Measurements from ENCODE around the gene DCST2.

The DCST2 gene

DNA sequence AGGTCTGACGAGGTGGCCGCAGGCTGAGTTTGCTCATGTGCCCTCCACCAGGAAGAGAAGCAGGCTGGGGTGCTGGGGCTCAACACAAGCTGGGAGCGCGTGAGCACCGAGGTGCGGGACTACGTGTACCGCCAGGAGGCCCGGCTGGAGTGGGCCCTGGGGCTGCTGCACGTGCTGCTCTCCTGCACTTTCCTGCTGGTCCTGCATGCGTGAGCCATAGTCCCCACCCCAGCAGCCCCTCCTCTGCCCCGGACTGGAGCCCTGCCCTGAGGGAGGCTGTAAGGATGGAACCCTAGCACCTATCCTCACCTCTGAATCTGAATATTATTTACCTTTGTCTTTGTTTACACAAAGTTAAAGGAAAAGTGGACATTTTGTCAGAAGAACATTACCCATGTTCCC lies 9.7 kb upstream of the DCST2 start:
- Histone ChIP-seq H3K4me3 (ENCODE audit: low read depth, low read length) (no peak overlapping the region), H3K27ac (no peak overlapping the region), H3K9me3 (ENCODE audit: severe bottlenecking) (no peaks in the 10 kb centered on the region), H3K27me3 (ENCODE audit: insufficient read depth, low read depth, severe bottlenecking) (no peaks in the 10 kb centered on the region), H3K36me3 (no peaks in the 10 kb centered on the region)
- DNase-seq, result no peak
- TF ChIP-seq, protein P1, sequence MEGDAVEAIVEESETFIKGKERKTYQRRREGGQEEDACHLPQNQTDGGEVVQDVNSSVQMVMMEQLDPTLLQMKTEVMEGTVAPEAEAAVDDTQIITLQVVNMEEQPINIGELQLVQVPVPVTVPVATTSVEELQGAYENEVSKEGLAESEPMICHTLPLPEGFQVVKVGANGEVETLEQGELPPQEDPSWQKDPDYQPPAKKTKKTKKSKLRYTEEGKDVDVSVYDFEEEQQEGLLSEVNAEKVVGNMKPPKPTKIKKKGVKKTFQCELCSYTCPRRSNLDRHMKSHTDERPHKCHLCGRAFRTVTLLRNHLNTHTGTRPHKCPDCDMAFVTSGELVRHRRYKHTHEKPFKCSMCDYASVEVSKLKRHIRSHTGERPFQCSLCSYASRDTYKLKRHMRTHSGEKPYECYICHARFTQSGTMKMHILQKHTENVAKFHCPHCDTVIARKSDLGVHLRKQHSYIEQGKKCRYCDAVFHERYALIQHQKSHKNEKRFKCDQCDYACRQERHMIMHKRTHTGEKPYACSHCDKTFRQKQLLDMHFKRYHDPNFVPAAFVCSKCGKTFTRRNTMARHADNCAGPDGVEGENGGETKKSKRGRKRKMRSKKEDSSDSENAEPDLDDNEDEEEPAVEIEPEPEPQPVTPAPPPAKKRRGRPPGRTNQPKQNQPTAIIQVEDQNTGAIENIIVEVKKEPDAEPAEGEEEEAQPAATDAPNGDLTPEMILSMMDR (IDR thresholded peaks at IDR 0.05; ENCODE audit: low read depth, low read length), result no peak

DNA sequence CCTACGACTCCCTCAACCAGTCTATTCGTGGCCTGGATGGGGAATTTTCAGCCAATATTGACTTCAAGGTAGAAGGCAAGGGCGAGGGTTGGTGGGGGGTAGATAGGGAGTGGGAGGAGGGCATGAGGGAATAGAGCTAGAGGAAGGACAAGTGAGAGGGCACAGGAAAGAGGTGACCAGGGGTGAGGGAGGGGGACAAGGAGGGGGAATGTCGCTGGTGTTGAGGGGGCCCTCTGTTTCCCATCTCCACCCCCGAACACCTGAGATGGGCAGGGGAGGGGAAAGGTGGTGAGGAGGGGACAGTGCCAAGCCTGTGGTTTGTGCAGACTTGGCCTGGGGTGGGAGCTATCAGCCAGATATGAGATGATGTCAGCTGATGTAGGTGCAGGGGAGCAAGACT lies 9.2 kb upstream of the DCST2 start:
- Histone ChIP-seq H3K9me3 (ENCODE audit: severe bottlenecking) (no peaks in the 10 kb centered on the region), H3K4me3 (ENCODE audit: low read depth, low read length) (no peak overlapping the region), H3K27me3 (ENCODE audit: insufficient read depth, low read depth, severe bottlenecking) (no peaks in the 10 kb centered on the region), H3K36me3 (no peaks in the 10 kb centered on the region), H3K27ac (no peak overlapping the region)
- no peak for DNase-seq
- TF ChIP-seq, protein P1 (IDR thresholded peaks at IDR 0.05; ENCODE audit: low read depth, low read length), result no peak

DNA sequence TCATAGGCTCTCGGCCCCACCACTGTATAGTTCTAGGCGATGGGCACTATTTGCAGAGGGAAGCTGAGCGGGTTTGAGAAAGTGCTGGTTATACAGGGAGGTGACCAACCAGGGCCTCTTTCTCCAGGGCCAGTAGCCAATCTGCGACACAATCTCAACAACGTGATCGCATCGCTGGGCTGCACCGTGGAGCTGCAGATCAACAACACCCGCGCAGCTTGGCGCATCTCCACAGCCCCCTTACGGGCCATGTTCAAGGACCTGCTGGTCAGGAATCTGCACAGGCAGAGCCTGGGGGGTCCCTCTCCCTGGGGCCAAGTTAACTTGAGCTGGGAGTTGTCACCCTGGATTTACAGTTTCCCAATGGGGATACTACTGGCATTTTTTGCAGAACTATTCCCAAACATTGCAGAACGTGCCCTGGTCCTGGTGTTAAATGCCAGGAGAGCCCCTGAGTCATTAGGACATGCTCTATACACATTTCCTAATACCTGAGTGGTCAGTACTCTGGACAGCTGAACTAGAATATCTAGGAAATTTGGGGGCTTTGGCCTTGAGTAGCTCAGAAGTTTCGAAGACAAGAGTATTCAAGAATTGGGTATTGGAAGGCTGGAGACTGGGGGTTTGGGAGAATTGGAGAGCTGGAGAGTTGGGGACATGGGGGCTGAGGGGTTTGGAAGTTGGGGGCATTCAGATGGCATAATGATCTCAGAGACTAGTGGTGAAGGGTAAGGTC lies 6.9 kb upstream of the DCST2 start:
- TF ChIP-seq, protein P1 (IDR thresholded peaks at IDR 0.05; ENCODE audit: low read depth, low read length), result no peak
- DNase-seq, result no peak
- H3K27ac ChIP-seq, result no peak overlapping the region
- no peaks in the 10 kb centered on the region for H3K9me3 ChIP-seq (ENCODE audit: severe bottlenecking)
- H3K4me3 ChIP-seq (ENCODE audit: low read depth, low read length), result no peak overlapping the region
- no peaks in the 10 kb centered on the region for H3K36me3 ChIP-seq
- H3K27me3 ChIP-seq (ENCODE audit: insufficient read depth, low read depth, severe bottlenecking), result no peaks in the 10 kb centered on the region

DNA sequence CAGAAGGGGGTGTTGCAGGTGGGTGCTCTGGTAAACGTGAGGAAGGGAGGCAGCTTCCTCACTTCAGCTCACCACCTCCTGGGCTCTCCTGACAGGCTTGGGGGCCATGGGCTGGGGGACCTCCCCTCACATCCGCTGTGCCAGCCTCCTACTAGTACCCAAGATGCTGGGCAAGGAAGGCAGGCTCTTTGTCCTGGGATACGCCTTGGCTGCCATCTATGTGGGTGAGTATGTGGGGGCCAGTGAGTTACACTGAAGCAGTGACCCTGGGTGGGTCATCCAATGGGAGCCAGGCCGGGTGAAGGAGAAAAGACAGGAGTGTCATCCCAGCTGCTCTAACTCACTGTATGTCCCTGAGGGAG lies 5.7 kb upstream of the DCST2 start:
- no peak for DNase-seq
- Histone ChIP-seq H3K27ac (no peak overlapping the region), H3K4me3 (ENCODE audit: low read depth, low read length) (no peak overlapping the region), H3K36me3 (no peaks in the 10 kb centered on the region), H3K27me3 (ENCODE audit: insufficient read depth, low read depth, severe bottlenecking) (no peaks in the 10 kb centered on the region), H3K9me3 (ENCODE audit: severe bottlenecking) (no peaks in the 10 kb centered on the region)
- TF ChIP-seq, protein P1 (IDR thresholded peaks at IDR 0.05; ENCODE audit: low read depth, low read length), result no peak

DNA sequence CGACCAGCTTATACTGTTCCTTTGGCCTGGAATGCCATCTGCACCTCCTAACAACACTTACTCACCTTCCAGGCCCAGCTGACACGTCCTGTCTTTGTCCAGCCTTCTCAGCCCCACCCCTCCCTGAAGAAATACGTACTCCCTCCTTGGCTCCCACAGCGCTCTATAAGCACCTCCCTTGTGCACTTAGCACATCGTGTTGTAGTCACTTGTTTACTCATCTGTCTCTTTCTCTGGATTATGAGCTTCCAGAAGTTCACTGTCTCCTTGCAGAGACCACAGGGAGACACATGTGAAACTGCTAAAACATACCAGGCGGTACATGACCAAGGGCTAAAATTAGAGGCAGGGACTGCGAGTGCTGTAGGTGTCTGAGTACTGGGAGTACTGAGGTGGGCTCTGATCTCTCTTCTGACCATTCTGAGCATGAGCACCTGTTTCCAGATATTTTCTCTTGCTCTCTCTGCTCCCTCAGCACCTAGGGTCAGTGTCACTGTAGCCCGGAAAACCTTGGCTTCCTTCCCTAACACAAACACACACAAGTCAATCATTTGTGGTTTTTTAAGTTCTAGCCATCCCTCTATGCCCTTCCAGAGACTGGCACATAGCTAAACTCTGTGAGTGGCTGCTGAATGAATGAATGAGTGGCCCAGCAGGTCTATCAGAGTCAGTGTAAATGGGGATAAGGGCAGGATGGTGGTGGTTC lies 5.2 kb upstream of the DCST2 start:
- no peaks in the 10 kb centered on the region for H3K9me3 ChIP-seq (ENCODE audit: severe bottlenecking)
- H3K27me3 ChIP-seq (ENCODE audit: insufficient read depth, low read depth, severe bottlenecking), result no peaks in the 10 kb centered on the region
- H3K4me3 ChIP-seq (ENCODE audit: low read depth, low read length), result no peak overlapping the region
- DNase-seq, result no peak
- TF ChIP-seq, protein P1 (IDR thresholded peaks at IDR 0.05; ENCODE audit: low read depth, low read length), result no peak
- no peaks in the 10 kb centered on the region for H3K36me3 ChIP-seq
- H3K27ac ChIP-seq, result no peak overlapping the region

Data from WERI-Rb-1 (cell line).